Uterus (tissue), 4 donors: Measurements from ENCODE around the gene AMIGO3. TPM values are rescaled to one million over a fixed set of nuclear protein-coding genes. Genes with fewer than 3 reads are reported as not detected.

Source experiments
- DNase-seq, 2 donors: peaks; one replicate each; pipeline ENCODE4 v3.0.0-alpha.2; 2019 to 2020
- H3K27ac ChIP-seq, 2 donors: fragments of 200-600 bp; sonication (generic); 1 replicate in 1 of 2; 2 replicates in 1 of 2; pipeline ENCODE4 v1.5.1; 2016 to 2018
- H3K27me3 ChIP-seq, 2 donors: fragments of 200-600 bp; sonication (generic); one replicate each; pipeline ENCODE4 v1.5.1; 2018 to 2019; ENCODE audit warnings: control low read depth in 1 of 2
- H3K36me3 ChIP-seq, 2 donors: fragments of 200-600 bp; sonication (generic); one replicate each; pipeline ENCODE4 v1.5.1; 2019; ENCODE audit warnings: control low read depth in 1 of 2
- H3K4me1 ChIP-seq, 2 donors: fragments of 200-600 bp; sonication (generic); one replicate each; pipeline ENCODE4 v1.5.1; 2018 to 2019; ENCODE audit warnings: control low read depth in 1 of 2
- H3K4me3 ChIP-seq, 2 donors: fragments of 200-600 bp; sonication (generic); 1 replicate in 1 of 2; 2 replicates in 1 of 2; pipeline ENCODE4 v1.5.1; 2018 to 2019; ENCODE audit warnings: mild to moderate bottlenecking in 1 of 2
- H3K9me3 ChIP-seq, 2 donors: fragments of 200-600 bp; sonication (generic); one replicate each; pipeline ENCODE4 v1.5.1; 2019; ENCODE audit warnings: control low read depth in 1 of 2
- CTCF ChIP-seq, 4 experiments: fragments of 200-600 bp in 2 of 4; fragments of 450-650 bp in 2 of 4; sonication (generic) in 2 of 4; IDR thresholded peaks; one replicate each; pipeline ENCODE4 v1.5.1; 2016 to 2019; ENCODE audit warnings: antibody characterized with exemption in 4 of 4, mild to moderate bottlenecking in 2 of 4, moderate library complexity in 1 of 4
- POLR2A ChIP-seq, 2 donors: fragments of 450-650 bp; IDR thresholded peaks; one replicate each; pipeline ENCODE4 v1.6.1; 2016; ENCODE audit warnings: antibody characterized with exemption in 2 of 2, mild to moderate bottlenecking in 1 of 2, moderate library complexity in 1 of 2
- intact Hi-C: fragments of 100-400 bp; cut with DNase I; formaldehyde crosslinking; loops from one replicate; pipeline ENCODE4 v1.15.1; 2023; ENCODE audit warnings: low total_unique reads
- total RNA-seq, 4 donors: library from RNA; depleted of rRNA in 3 of 4; stranded (reverse); fragments of >200 nt in 3 of 4; gene quantifications; one replicate each; pipeline versions ENCODE4 v1.1.0 to v1.2.4, GENCODE V29; 2014 to 2023
- donor health status: DM: yes; HTN: yes; CAD: no.

Gene AMIGO3
- total RNA-seq, 4 donors from 2014 or later, result not detected

DNA sequence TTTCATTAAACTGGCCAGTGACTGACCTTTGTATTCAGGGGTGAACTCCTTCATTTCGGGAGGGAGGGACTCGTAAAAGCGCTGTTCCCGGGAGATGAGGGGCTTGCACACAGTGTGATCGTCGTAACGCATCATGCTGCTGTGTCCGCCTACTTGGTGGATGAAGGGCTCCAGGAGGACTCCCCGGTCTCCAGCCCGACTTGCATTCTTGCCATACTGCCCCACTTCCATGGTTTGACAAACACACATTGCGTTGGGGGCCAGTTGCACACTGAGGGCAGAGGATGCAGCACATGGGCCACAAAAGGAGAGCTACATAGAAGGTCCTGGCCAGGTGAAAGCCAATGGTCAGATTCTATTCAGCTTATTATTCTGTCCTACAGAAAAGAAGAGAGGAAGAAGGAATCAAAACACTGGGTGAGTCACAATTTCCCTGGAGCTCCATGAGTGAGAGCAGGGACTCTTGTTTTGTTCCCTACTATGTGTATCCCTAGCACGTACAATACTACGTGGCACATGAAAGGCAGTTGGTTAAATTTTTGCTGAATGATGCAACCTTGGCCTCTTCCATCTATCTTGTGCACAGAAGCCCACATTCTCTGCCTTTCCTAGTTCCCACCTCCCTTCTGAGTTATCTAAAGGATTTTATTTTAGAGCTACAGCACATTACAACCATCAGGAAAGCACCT is 28.5 kb upstream of the AMIGO3 start:
- H3K4me3 ChIP-seq, result no peak overlapping the region
- no peak for DNase-seq
- H3K27me3 ChIP-seq, result no peaks in the 10 kb centered on the region
- H3K9me3 ChIP-seq, result no peaks in the 10 kb centered on the region
- intact Hi-C loops, result no loop called here
- no peaks in the 10 kb centered on the region for H3K36me3 ChIP-seq
- H3K4me1 ChIP-seq, result peaks cover 0 to 3% of the 10 kb centered on the region in 2 donors
- H3K27ac ChIP-seq, result no peak overlapping the region
- TF ChIP-seq CTCF (IDR thresholded peaks at IDR 0.05) (no peak), POLR2A (IDR thresholded peaks at IDR 0.05) (no peak)

- Histone ChIP-seq H3K4me1 (peaks cover 0 to 3% of the 10 kb centered on the region in 2 donors), H3K9me3 (no peaks in the 10 kb centered on the region), H3K36me3 (no peaks in the 10 kb centered on the region), H3K27me3 (no peaks in the 10 kb centered on the region), H3K27ac (no peak overlapping the region), H3K4me3 (no peak overlapping the region)
- intact Hi-C loops, result no loop called here
- no peak for DNase-seq
- no peak for TF ChIP-seq CTCF (IDR thresholded peaks at IDR 0.05)
- no peak for TF ChIP-seq POLR2A (IDR thresholded peaks at IDR 0.05)
Observed at GRCh38 chr3:49745986-49746385, 26.5 kb upstream of the AMIGO3 start.

DNA sequence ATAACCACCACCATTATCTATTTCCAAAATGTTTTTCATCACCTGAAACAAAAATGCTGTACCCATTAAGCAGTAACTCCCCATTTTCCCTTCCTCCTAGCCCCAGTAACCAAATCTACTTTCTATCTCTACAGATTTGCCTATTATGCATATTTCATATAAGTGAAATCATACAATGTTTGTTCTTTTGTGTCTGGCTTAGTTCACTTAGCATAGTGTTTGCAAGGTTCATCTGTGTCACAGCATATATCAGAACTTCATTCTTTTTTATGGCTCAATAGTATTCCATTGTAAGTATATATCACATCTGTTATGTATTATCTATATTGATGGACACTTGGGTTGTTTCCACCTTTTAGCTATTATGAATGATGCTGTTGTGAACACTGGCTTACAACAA is 20.9 kb upstream of the AMIGO3 start:
- Histone ChIP-seq H3K4me3 (no peak overlapping the region), H3K36me3 (no peaks in the 10 kb centered on the region), H3K27ac (no peak overlapping the region), H3K9me3 (no peaks in the 10 kb centered on the region), H3K4me1 (no peaks in the 10 kb centered on the region), H3K27me3 (no peaks in the 10 kb centered on the region)
- no peak for TF ChIP-seq CTCF (IDR thresholded peaks at IDR 0.05)
- intact Hi-C loops, result no loop called here
- no peak for DNase-seq

DNA sequence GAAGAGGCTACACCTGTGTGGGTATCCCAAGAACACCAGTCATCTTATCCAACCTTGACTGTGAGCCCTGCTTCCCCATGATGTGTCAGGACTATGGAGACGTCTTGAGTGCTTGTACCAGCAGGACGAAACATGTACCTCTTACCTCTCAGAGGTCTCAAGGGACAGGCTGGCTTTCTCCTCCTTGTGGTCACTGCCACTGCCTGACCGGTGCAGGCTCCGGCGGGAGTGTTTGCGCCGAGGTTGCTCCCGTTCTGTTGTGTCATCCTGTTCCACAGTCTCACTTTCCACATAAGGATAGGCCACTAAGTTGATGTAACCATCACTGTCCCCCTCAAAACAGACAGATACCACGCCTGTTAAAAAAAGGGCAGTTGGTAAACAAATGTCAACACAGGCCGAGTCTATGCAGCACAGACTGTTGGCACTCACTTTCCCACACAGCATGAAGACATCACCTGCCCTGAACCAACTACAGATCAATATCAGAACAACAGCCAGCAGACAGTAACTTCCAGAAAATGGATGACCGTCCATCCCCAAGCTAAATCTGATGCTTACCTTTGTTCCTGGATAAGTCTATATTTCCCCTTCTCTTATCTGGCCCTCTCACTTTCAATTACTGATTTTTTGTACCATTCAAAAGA is 18.7 kb upstream of the AMIGO3 start:
- DNase-seq, result no peak
- no peaks in the 10 kb centered on the region for H3K27me3 ChIP-seq
- no peaks in the 10 kb centered on the region for H3K9me3 ChIP-seq
- no peak for TF ChIP-seq CTCF (IDR thresholded peaks at IDR 0.05)
- no peak for TF ChIP-seq POLR2A (IDR thresholded peaks at IDR 0.05)
- H3K4me3 ChIP-seq, result no peak overlapping the region
- no peaks in the 10 kb centered on the region for H3K36me3 ChIP-seq
- intact Hi-C loops, result no loop called here
- no peak overlapping the region for H3K27ac ChIP-seq
- H3K4me1 ChIP-seq, result no peaks in the 10 kb centered on the region

GRCh38 chr3:49734752-49735151 is 15.3 kb upstream of the AMIGO3 start:
- intact Hi-C loops, result no loop called here
- Histone ChIP-seq H3K4me3 (no peak overlapping the region), H3K9me3 (no peaks in the 10 kb centered on the region), H3K36me3 (no peaks in the 10 kb centered on the region), H3K27me3 (no peaks in the 10 kb centered on the region), H3K4me1 (no peaks in the 10 kb centered on the region), H3K27ac (no peak overlapping the region)
- TF ChIP-seq POLR2A (IDR thresholded peaks at IDR 0.05) (no peak), CTCF (IDR thresholded peaks at IDR 0.05) (no peak)
- DNase-seq, result no peak
